Head of caudate nucleus (tissue), 42 donors: ENCODE results near the gene TES.
"Not testable (repeated sequence)": the region's sequence is repeated elsewhere in the genome, so short reads cannot be mapped to it uniquely, and the experiment has no call there.

ENCODE experiments used
- DNase-seq, 42 donors: peaks; one replicate each; pipeline versions ENCODE4 v3.0.0 to v3.0.0-alpha.2; 2020 to 2021; ENCODE audit warnings: mixed read lengths in 7 of 42
- intact Hi-C: fragments of 100-400 bp; cut with DNase I; formaldehyde crosslinking; loops from one replicate; pipeline ENCODE4 v1.15.0; 2022

TES gene

GRCh38 chr7:116269466-116269865 is 59.1 kb downstream of the TES start:
- intact Hi-C loops: no loop called here
- DNase-seq: no peak

- intact Hi-C loops: no loop called here
- DNase-seq: no peak
Measured at GRCh38 chr7:116271161-116271913, 61.0 kb downstream of the TES start.

- intact Hi-C loops: no loop called here
- peak in 7 of 42 donors; percentile 9 to 53 (median 16) for DNase-seq
Measured at GRCh38 chr7:116271963-116272886, 61.9 kb downstream of the TES start.

GRCh38 chr7:116273283-116273917 is 63.1 kb downstream of the TES start:
- intact Hi-C loops: no loop called here
- DNase-seq: no peak

- intact Hi-C loops: no loop called here
- no peak for DNase-seq
Measured at GRCh38 chr7:116273918-116274301, 63.6 kb downstream of the TES start.

- no peak for DNase-seq
- intact Hi-C loops: no loop called here
Measured at GRCh38 chr7:116277070-116277469, 66.7 kb downstream of the TES start.

GRCh38 chr7:116279217-116279616 is 68.9 kb downstream of the TES start:
- intact Hi-C loops: no loop called here
- DNase-seq: no peak

GRCh38 chr7:116280803-116281202 is 70.5 kb downstream of the TES start:
- no peak for DNase-seq
- intact Hi-C loops: no loop called here

GRCh38 chr7:116283595-116284204 is 73.4 kb downstream of the TES start:
- intact Hi-C loops: no loop called here
- DNase-seq: no peak

- DNase-seq: no peak
- intact Hi-C loops: no loop called here
Measured at GRCh38 chr7:116284390-116284789, 74.1 kb downstream of the TES start.

GRCh38 chr7:116285252-116285651 is 74.9 kb downstream of the TES start:
- DNase-seq: no peak
- intact Hi-C loops: no loop called here

GRCh38 chr7:116290740-116291139 is 80.4 kb downstream of the TES start:
- no peak for DNase-seq
- intact Hi-C loops: no loop called here

- intact Hi-C loops: no loop called here
- no peak for DNase-seq
Measured at GRCh38 chr7:116291937-116292336, 81.6 kb downstream of the TES start.

- DNase-seq: no peak
- intact Hi-C loops: no loop called here
Measured at GRCh38 chr7:116292381-116292780, 82.0 kb downstream of the TES start.

- intact Hi-C loops: no loop called here
- no peak for DNase-seq
Measured at GRCh38 chr7:116293139-116293538, 82.8 kb downstream of the TES start.

- intact Hi-C loops: no loop called here
- no peak for DNase-seq
Measured at GRCh38 chr7:116293633-116294032, 83.3 kb downstream of the TES start.

- DNase-seq, intact Hi-C loops: not testable (repeated sequence)
Measured at GRCh38 chr7:116295903-116296302, 85.6 kb downstream of the TES start.

- DNase-seq: no peak
- intact Hi-C loops: no loop called here
Measured at GRCh38 chr7:116298055-116298454, 87.7 kb downstream of the TES start.

- DNase-seq: no peak
- intact Hi-C loops: no loop called here
Measured at GRCh38 chr7:116298576-116298975, 88.2 kb downstream of the TES start.
